HL-60 (cell line): ENCODE measurements around the gene SIGLEC11.

ENCODE experiments used
- SPI1 ChIP-seq: IDR thresholded peaks from 2 replicates; pipeline ENCODE4 v1.6.1; 2012; ENCODE audit warnings: low read depth, mild to moderate bottlenecking, borderline replicate concordance
- TF ChIP-seq, protein P1 (sequence below): IDR thresholded peaks from one replicate; pipeline ENCODE4 v1.5.1; 2011; ENCODE audit warnings: low read length, control low read depth, inconsistent platforms; ENCODE audit not compliant: insufficient read depth

- TF ChIP-seq, protein P1, sequence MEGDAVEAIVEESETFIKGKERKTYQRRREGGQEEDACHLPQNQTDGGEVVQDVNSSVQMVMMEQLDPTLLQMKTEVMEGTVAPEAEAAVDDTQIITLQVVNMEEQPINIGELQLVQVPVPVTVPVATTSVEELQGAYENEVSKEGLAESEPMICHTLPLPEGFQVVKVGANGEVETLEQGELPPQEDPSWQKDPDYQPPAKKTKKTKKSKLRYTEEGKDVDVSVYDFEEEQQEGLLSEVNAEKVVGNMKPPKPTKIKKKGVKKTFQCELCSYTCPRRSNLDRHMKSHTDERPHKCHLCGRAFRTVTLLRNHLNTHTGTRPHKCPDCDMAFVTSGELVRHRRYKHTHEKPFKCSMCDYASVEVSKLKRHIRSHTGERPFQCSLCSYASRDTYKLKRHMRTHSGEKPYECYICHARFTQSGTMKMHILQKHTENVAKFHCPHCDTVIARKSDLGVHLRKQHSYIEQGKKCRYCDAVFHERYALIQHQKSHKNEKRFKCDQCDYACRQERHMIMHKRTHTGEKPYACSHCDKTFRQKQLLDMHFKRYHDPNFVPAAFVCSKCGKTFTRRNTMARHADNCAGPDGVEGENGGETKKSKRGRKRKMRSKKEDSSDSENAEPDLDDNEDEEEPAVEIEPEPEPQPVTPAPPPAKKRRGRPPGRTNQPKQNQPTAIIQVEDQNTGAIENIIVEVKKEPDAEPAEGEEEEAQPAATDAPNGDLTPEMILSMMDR = no peak
- TF ChIP-seq SPI1 = no peak
Observed at GRCh38 chr19:50000038-50000840, 39.3 kb upstream of the SIGLEC11 start.
